CD4-positive, alpha-beta T cell treated with Interleukin-12 subunit alpha and Interleukin-12 subunit beta, for 1 hour (primary cell): Measurements from ENCODE around the gene CCHCR1.

Source experiments
- DNase-seq: peaks from one replicate; pipeline ENCODE4 v3.0.0-alpha.2; 2020

The CCHCR1 gene

GRCh38 chr6:31126396-31127175 is 31.0 kb downstream of the CCHCR1 start:
- DNase-seq = no peak

GRCh38 chr6:31125586-31126363 is 31.8 kb downstream of the CCHCR1 start:
- DNase-seq = no peak

- no peak for DNase-seq
Observed at GRCh38 chr6:31125162-31125561, 32.4 kb downstream of the CCHCR1 start.

- no peak for DNase-seq
Observed at GRCh38 chr6:31122791-31123706, 34.6 kb downstream of the CCHCR1 start.

GRCh38 chr6:31121131-31121790 is 36.3 kb downstream of the CCHCR1 start:
- no peak for DNase-seq

GRCh38 chr6:31120151-31120915 is 37.3 kb downstream of the CCHCR1 start, which contains the start of gene CDSN:
Gene CDSN (minus strand): TSS chr6:31120446. CDS start chr6:31120419, 27 bp downstream.
- DNase-seq = no peak

GRCh38 chr6:31118178-31118577 is 39.4 kb downstream of the CCHCR1 start:
- DNase-seq = no peak

- no peak for DNase-seq
Observed at GRCh38 chr6:31116661-31117385, 40.8 kb downstream of the CCHCR1 start.

- DNase-seq = no peak
Observed at GRCh38 chr6:31115941-31116560, 41.6 kb downstream of the CCHCR1 start.

GRCh38 chr6:31114970-31115849 is 42.4 kb downstream of the CCHCR1 start:
- DNase-seq = peak; percentile 17

GRCh38 chr6:31114541-31114878 is 43.1 kb downstream of the CCHCR1 start, which contains the start of gene PSORS1C1:
Gene PSORS1C1 (plus strand): TSS chr6:31114800. CDS start chr6:31129633, 14,833 bp downstream.
- no peak for DNase-seq

GRCh38 chr6:31113861-31114540 is 43.6 kb downstream of the CCHCR1 start:
- DNase-seq = no peak

- DNase-seq = no peak
Observed at GRCh38 chr6:31112478-31112877, 45.1 kb downstream of the CCHCR1 start, which contains the start of gene C6orf15. Gene C6orf15 (minus strand): TSS chr6:31112575. CDS start chr6:31112555, 20 bp downstream.

GRCh38 chr6:31111712-31112111 is 45.9 kb downstream of the CCHCR1 start:
- no peak for DNase-seq

- no peak for DNase-seq
Observed at GRCh38 chr6:31110825-31111582, 46.6 kb downstream of the CCHCR1 start.

- DNase-seq = no peak
Observed at GRCh38 chr6:31107052-31107451, 50.5 kb downstream of the CCHCR1 start.

- DNase-seq = no peak
Observed at GRCh38 chr6:31103136-31103535, 54.5 kb downstream of the CCHCR1 start.

- no peak for DNase-seq
Observed at GRCh38 chr6:31098449-31098938, 59.1 kb downstream of the CCHCR1 start.
